Esophagus muscularis mucosa (tissue), 4 donors: ENCODE data around the gene DDAH1.

Experiments
- EP300 ChIP-seq: sonication (generic); formaldehyde crosslinking; IDR thresholded peaks from one replicate; pipeline ENCODE4 v1.6.1; 2017; ENCODE audit warnings: antibody characterized with exemption
- POLR2A ChIP-seq: fragments of 450-650 bp; IDR thresholded peaks from one replicate; pipeline ENCODE4 v1.6.1; 2017; ENCODE audit warnings: antibody characterized with exemption, moderate library complexity, mild to moderate bottlenecking, low read depth
- POLR2AphosphoS5 ChIP-seq, 2 donors: sonication (generic); formaldehyde crosslinking; IDR thresholded peaks; one replicate each; pipeline ENCODE4 v1.6.1; 2017; ENCODE audit warnings: antibody characterized with exemption in 2 of 2
- TF ChIP-seq, protein P1 (sequence below), 3 experiments: fragments of 200-600 bp in 2 of 3; fragments of 450-650 bp in 1 of 3; sonication (generic) in 2 of 3; IDR thresholded peaks; one replicate each; pipeline ENCODE4 v1.5.1; 2017 to 2019; ENCODE audit warnings: antibody characterized with exemption in 3 of 3, mild to moderate bottlenecking in 2 of 3, moderate library complexity in 1 of 3

DNA sequence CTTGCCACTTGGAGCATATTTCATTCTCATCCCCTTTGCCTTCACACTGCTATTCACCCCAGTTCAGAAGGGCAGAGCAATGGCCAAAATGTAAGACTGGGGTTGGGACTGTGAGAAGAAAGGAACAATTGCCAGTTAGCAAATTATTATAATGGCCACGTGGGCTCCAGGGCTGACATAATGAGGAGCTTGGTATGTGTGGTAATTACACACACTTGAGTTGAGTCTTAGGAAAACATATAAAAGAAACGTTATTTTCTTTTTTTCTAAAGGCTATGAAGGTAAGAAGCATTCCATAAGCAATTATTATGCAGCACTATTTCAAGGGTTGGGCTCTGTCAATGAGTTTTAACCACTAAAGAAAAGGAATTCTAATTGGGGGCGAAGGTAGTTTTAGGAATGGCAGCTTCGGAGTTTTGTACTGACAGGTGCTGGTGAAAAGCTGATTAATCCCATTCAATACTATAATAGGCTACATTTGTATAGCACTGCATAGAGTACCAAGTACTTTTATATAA lies 156.1 kb downstream of the DDAH1 start:
- TF ChIP-seq, protein P1, sequence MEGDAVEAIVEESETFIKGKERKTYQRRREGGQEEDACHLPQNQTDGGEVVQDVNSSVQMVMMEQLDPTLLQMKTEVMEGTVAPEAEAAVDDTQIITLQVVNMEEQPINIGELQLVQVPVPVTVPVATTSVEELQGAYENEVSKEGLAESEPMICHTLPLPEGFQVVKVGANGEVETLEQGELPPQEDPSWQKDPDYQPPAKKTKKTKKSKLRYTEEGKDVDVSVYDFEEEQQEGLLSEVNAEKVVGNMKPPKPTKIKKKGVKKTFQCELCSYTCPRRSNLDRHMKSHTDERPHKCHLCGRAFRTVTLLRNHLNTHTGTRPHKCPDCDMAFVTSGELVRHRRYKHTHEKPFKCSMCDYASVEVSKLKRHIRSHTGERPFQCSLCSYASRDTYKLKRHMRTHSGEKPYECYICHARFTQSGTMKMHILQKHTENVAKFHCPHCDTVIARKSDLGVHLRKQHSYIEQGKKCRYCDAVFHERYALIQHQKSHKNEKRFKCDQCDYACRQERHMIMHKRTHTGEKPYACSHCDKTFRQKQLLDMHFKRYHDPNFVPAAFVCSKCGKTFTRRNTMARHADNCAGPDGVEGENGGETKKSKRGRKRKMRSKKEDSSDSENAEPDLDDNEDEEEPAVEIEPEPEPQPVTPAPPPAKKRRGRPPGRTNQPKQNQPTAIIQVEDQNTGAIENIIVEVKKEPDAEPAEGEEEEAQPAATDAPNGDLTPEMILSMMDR (IDR thresholded peaks at IDR 0.05): no peak
- TF ChIP-seq POLR2A (no peak), POLR2AphosphoS5 (IDR thresholded peaks at IDR 0.05) (no peak), EP300 (no peak)
